CD14-positive monocyte (primary cell): Measurements from ENCODE around the gene PMF1. TPM values are rescaled to one million over a fixed set of nuclear protein-coding genes. Genes with fewer than 3 reads are reported as not detected.

Source experiments
- DNase-seq, 3 donors: peaks; one replicate each; pipeline ENCODE4 v3.0.0-alpha.2; 2011 to 2022
- H2AFZ ChIP-seq: 2 replicates; pipeline ENCODE4 v1.6.0; 2012; ENCODE audit warnings: mild to moderate bottlenecking, low read depth, low read length, inconsistent platforms; ENCODE audit not compliant: insufficient read depth, poor library complexity, severe bottlenecking
- H3K27ac ChIP-seq, 2 donors: 1 replicate in 1 of 2; 2 replicates in 1 of 2; pipeline ENCODE4 v1.5.1; 2012 to 2013; ENCODE audit warnings: low read length in 2 of 2, control low read depth in 1 of 2, inconsistent platforms in 1 of 2, low read depth in 1 of 2, mild to moderate bottlenecking in 1 of 2
- H3K27me3 ChIP-seq, 2 donors: one replicate each; pipeline versions ENCODE4 v1.6.0 to v1.6.1; 2011 to 2013; ENCODE audit warnings: low read length in 2 of 2; ENCODE audit not compliant: control insufficient read depth in 2 of 2, insufficient read depth in 2 of 2
- H3K36me3 ChIP-seq, 2 donors: replicated peaks in 1 of 2; 1 replicate in 1 of 2; 2 replicates in 1 of 2; pipeline versions ENCODE4 v1.5.1 to v1.6.1; 2012 to 2013; ENCODE audit warnings: low read length in 2 of 2, control low read depth in 1 of 2, inconsistent platforms in 1 of 2, mild to moderate bottlenecking in 1 of 2; ENCODE audit not compliant: insufficient read depth in 2 of 2, control insufficient read depth in 1 of 2
- H3K4me1 ChIP-seq, 2 donors: 1 replicate in 1 of 2; 2 replicates in 1 of 2; pipeline versions ENCODE4 v1.5.1 to v1.6.1; 2012 to 2013; ENCODE audit warnings: low read length in 2 of 2, control low read depth in 1 of 2, inconsistent platforms in 1 of 2, mild to moderate bottlenecking in 1 of 2, moderate library complexity in 1 of 2; ENCODE audit not compliant: insufficient read depth in 2 of 2, control insufficient read depth in 1 of 2
- H3K4me2 ChIP-seq: replicated peaks from 2 replicates; pipeline ENCODE3; 2012; ENCODE audit warnings: low read length, moderate library complexity, mild to moderate bottlenecking; ENCODE audit not compliant: poor library complexity, severe bottlenecking; ENCODE audit errors: extremely low read depth
- H3K4me3 ChIP-seq, 3 experiments: fragments of 200-600 bp in 1 of 3; sonication (generic) in 1 of 3; replicated peaks in 1 of 3; 1 replicate in 2 of 3; 2 replicates in 1 of 3; pipeline ENCODE4 v1.5.1; 2011 to 2013; ENCODE audit warnings: low read length in 3 of 3, mild to moderate bottlenecking in 3 of 3, control low read depth in 2 of 3, low read depth in 2 of 3, inconsistent platforms in 1 of 3, moderate library complexity in 1 of 3
- H3K79me2 ChIP-seq: 2 replicates; pipeline ENCODE4 v1.6.0; 2012; ENCODE audit warnings: mild to moderate bottlenecking, control low read depth, inconsistent platforms, low read length, moderate library complexity; ENCODE audit not compliant: insufficient read depth
- H3K9ac ChIP-seq: 2 replicates; pipeline ENCODE4 v1.6.0; 2017; ENCODE audit warnings: low read length, mild to moderate bottlenecking; ENCODE audit not compliant: insufficient read depth, poor library complexity, severe bottlenecking
- H3K9me3 ChIP-seq, 2 donors: replicated peaks in 1 of 2; 1 replicate in 1 of 2; 2 replicates in 1 of 2; pipeline versions ENCODE4 v1.5.1 to v1.6.1; 2012 to 2013; ENCODE audit warnings: low read length in 2 of 2, control low read depth in 1 of 2; ENCODE audit not compliant: control insufficient read depth in 1 of 2, insufficient read depth in 1 of 2
- H4K20me1 ChIP-seq: 2 replicates; pipeline ENCODE4 v1.6.0; 2012; ENCODE audit warnings: mild to moderate bottlenecking, low read length, control low read depth, moderate library complexity; ENCODE audit not compliant: insufficient read depth
- H3K27ac Mint-ChIP-seq, 7 donors: one replicate each; pipeline ENCODE4 v1.8.0; 2020; ENCODE audit warnings: mild to moderate bottlenecking in 7 of 7, mixed read lengths in 7 of 7, moderate library complexity in 6 of 7, inconsistent platforms in 2 of 7
- H3K27me3 Mint-ChIP-seq, 3 donors: one replicate each; pipeline ENCODE4 v1.8.0; 2021 to 2022; ENCODE audit warnings: low read depth in 3 of 3, mild to moderate bottlenecking in 3 of 3, mixed read lengths in 3 of 3, moderate library complexity in 3 of 3, inconsistent platforms in 1 of 3
- H3K36me3 Mint-ChIP-seq, 2 donors: one replicate each; pipeline ENCODE4 v1.8.0; 2020; ENCODE audit warnings: mixed read lengths in 2 of 2, inconsistent platforms in 1 of 2, mild to moderate bottlenecking in 1 of 2
- H3K4me1 Mint-ChIP-seq: one replicate; pipeline ENCODE4 v1.8.0; 2020; ENCODE audit warnings: mild to moderate bottlenecking, mixed read lengths
- H3K4me3 Mint-ChIP-seq, 2 donors: one replicate each; pipeline ENCODE4 v1.8.0; 2020; ENCODE audit warnings: mild to moderate bottlenecking in 2 of 2, mixed read lengths in 2 of 2, moderate library complexity in 1 of 2
- H3K9me3 Mint-ChIP-seq, 7 donors: one replicate each; pipeline ENCODE4 v1.8.0; 2020 to 2022; ENCODE audit warnings: mixed read lengths in 7 of 7, mild to moderate bottlenecking in 6 of 7, moderate library complexity in 6 of 7, inconsistent platforms in 2 of 7
- CTCF ChIP-seq: fragments of 200-600 bp; IDR thresholded peaks from one replicate; pipeline ENCODE4 v1.8.0; 2022; ENCODE audit warnings: antibody characterized with exemption, mild to moderate bottlenecking
- WGBS: methylation state at CpG from one replicate; pipeline ENCODE4 v1.1.5; 2013; ENCODE audit warnings: missing lambda C conversion rate; ENCODE audit not compliant: insufficient coverage; 5-methylcytosine and 5-hydroxymethylcytosine counted together
- intact Hi-C, 2 donors: fragments of 100-400 bp; cut with micrococcal nuclease; formaldehyde crosslinking; loops; one replicate each; pipeline versions ENCODE4 v1.15.0 to v1.15.1; 2023
- polyA plus RNA-seq, 3 donors: library from polyadenylated mRNA; depleted of rRNA in 1 of 3; unstranded in 2 of 3; stranded (reverse) in 1 of 3; fragments of 300-500 nt in 2 of 3; fragments of >200 nt in 1 of 3; fragmentation: Illumina TruSeq in 2 of 3; gene quantifications; 1 replicate in 2 of 3; 2 replicates in 1 of 3; pipeline ENCODE4 v1.2.3, GENCODE V29; 2012 to 2021

PMF1 gene
- polyA plus RNA-seq, 3 donors: 83.7 to 90.4 (median 86.1) TPM

GRCh38 chr1:156259805-156260204 lies 47.0 kb downstream of the PMF1 start:
- H3K4me3 Mint-ChIP-seq: no peak overlapping the region
- Histone ChIP-seq H3K9ac (no peak overlapping the region), H3K4me2 (no peak overlapping the region), H3K36me3 (peaks cover 90 to 94% of the 10 kb centered on the region in 2 donors), H4K20me1 (peaks cover 57% of the 10 kb centered on the region), H3K79me2 (peaks cover 5% of the 10 kb centered on the region), H3K4me1 (no peaks in the 10 kb centered on the region), H2AFZ (no peak overlapping the region), H3K27ac (no peak overlapping the region), H3K4me3 (no peak overlapping the region), H3K9me3 (no peaks in the 10 kb centered on the region), H3K27me3 (no peaks in the 10 kb centered on the region)
- H3K9me3 Mint-ChIP-seq: peaks cover 0 to 1% (median 0%) of the 10 kb centered on the region in 7 donors
- WGBS: no CpG with 5 or more reads among the region's 3 CpGs
- no peaks in the 10 kb centered on the region for H3K4me1 Mint-ChIP-seq
- intact Hi-C loops: loop anchor here in 1 of 2 donors (5.0 kb wide), 1 partner anchor 47 kb away; no protein-coding TSS in a partner anchor
- DNase-seq: no peak
- no peak overlapping the region for H3K27ac Mint-ChIP-seq
- peaks cover 76 to 97% of the 10 kb centered on the region in 2 donors for H3K36me3 Mint-ChIP-seq
- no peak for TF ChIP-seq CTCF
- H3K27me3 Mint-ChIP-seq: no peaks in the 10 kb centered on the region

- Histone ChIP-seq H3K4me3 (no peak overlapping the region), H3K36me3 (peaks cover 96 to 100% of the 10 kb centered on the region in 2 donors), H3K79me2 (peaks cover 5% of the 10 kb centered on the region), H2AFZ (no peak overlapping the region), H4K20me1 (peaks cover 67% of the 10 kb centered on the region), H3K9me3 (no peaks in the 10 kb centered on the region), H3K4me2 (no peak overlapping the region), H3K27ac (no peak overlapping the region), H3K27me3 (no peaks in the 10 kb centered on the region), H3K4me1 (no peaks in the 10 kb centered on the region), H3K9ac (no peak overlapping the region)
- Mint-ChIP-seq H3K4me3 (no peak overlapping the region), H3K36me3 (peaks cover 85 to 99% of the 10 kb centered on the region in 2 donors), H3K27ac (peak overlapping the region in 3 of 7 donors; percentile 18 to 76 (median 54)), H3K9me3 (peaks cover 0 to 3% (median 0%) of the 10 kb centered on the region in 7 donors), H3K4me1 (no peaks in the 10 kb centered on the region), H3K27me3 (no peaks in the 10 kb centered on the region)
- no peak for TF ChIP-seq CTCF
- WGBS: 100% methylated on average over 1 of the region's 2 CpGs
- DNase-seq: no peak
- intact Hi-C loops: loop anchor here in 1 of 2 donors (5.0 kb wide), 1 partner anchor 46 kb away; no protein-coding TSS in a partner anchor
Observed at GRCh38 chr1:156260896-156261295, 48.1 kb downstream of the PMF1 start.
